Body of pancreas (tissue), 4 donors: ENCODE results near the gene GDPD4.

Experiments used
- POLR2A ChIP-seq, 3 donors: fragments of 450-650 bp; IDR thresholded peaks; one replicate each; pipeline ENCODE4 v1.6.1; 2016; ENCODE audit warnings: antibody characterized with exemption in 3 of 3, mild to moderate bottlenecking in 2 of 3
- TF ChIP-seq, protein P1 (sequence below), 7 experiments: fragments of 450-650 bp in 4 of 7; fragments of 200-600 bp in 3 of 7; sonication (generic) in 3 of 7; IDR thresholded peaks; one replicate each; pipeline ENCODE4 v1.5.1; 2016 to 2019; ENCODE audit warnings: antibody characterized with exemption in 7 of 7

DNA sequence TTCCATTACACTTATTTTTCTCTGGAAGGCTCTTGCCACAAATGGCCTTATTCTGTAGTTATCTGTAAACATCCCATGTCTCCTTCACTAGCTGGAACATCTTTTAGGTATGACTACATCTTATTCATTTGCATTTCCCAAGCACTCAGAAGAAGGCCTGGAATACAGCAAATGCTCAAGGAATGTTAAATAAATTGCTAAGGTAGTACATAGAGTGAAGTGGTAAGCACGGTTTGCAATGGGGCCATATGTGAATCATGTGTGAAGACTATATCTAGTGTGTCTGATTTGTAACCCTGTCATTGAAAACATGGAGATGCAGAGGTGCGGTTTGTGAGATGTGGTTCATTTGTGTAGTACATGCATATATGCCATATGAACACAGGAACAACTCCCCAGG, 33.5 kb downstream of the GDPD4 start:
- TF ChIP-seq, protein P1, sequence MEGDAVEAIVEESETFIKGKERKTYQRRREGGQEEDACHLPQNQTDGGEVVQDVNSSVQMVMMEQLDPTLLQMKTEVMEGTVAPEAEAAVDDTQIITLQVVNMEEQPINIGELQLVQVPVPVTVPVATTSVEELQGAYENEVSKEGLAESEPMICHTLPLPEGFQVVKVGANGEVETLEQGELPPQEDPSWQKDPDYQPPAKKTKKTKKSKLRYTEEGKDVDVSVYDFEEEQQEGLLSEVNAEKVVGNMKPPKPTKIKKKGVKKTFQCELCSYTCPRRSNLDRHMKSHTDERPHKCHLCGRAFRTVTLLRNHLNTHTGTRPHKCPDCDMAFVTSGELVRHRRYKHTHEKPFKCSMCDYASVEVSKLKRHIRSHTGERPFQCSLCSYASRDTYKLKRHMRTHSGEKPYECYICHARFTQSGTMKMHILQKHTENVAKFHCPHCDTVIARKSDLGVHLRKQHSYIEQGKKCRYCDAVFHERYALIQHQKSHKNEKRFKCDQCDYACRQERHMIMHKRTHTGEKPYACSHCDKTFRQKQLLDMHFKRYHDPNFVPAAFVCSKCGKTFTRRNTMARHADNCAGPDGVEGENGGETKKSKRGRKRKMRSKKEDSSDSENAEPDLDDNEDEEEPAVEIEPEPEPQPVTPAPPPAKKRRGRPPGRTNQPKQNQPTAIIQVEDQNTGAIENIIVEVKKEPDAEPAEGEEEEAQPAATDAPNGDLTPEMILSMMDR (IDR thresholded peaks at IDR 0.05), result no peak
- TF ChIP-seq POLR2A (IDR thresholded peaks at IDR 0.05), result no peak
